ENCODE data around the gene IREB2.

GRCh38 chr15:78537266-78537905 lies 99.4 kb downstream of the IREB2 start:
- TF ChIP-seq, protein P1, sequence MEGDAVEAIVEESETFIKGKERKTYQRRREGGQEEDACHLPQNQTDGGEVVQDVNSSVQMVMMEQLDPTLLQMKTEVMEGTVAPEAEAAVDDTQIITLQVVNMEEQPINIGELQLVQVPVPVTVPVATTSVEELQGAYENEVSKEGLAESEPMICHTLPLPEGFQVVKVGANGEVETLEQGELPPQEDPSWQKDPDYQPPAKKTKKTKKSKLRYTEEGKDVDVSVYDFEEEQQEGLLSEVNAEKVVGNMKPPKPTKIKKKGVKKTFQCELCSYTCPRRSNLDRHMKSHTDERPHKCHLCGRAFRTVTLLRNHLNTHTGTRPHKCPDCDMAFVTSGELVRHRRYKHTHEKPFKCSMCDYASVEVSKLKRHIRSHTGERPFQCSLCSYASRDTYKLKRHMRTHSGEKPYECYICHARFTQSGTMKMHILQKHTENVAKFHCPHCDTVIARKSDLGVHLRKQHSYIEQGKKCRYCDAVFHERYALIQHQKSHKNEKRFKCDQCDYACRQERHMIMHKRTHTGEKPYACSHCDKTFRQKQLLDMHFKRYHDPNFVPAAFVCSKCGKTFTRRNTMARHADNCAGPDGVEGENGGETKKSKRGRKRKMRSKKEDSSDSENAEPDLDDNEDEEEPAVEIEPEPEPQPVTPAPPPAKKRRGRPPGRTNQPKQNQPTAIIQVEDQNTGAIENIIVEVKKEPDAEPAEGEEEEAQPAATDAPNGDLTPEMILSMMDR (conservative IDR thresholded peaks at IDR 0.05; ENCODE audit: low read depth in 2 of 2): no peak
- TF ChIP-seq EZH2 (IDR thresholded peaks at IDR 0.05; ENCODE audit: low read depth, unreplicated experiment) (no peak), EZH2phosphoT487 (IDR thresholded peaks at IDR 0.05; ENCODE audit: unreplicated experiment) (no peak), STAT1 (IDR thresholded peaks at IDR 0.05; ENCODE audit: unreplicated experiment) (no peak), POLR2AphosphoS5 (IDR thresholded peaks at IDR 0.05; ENCODE audit: low read depth) (no peak)
- TF ChIP-seq, protein P2, sequence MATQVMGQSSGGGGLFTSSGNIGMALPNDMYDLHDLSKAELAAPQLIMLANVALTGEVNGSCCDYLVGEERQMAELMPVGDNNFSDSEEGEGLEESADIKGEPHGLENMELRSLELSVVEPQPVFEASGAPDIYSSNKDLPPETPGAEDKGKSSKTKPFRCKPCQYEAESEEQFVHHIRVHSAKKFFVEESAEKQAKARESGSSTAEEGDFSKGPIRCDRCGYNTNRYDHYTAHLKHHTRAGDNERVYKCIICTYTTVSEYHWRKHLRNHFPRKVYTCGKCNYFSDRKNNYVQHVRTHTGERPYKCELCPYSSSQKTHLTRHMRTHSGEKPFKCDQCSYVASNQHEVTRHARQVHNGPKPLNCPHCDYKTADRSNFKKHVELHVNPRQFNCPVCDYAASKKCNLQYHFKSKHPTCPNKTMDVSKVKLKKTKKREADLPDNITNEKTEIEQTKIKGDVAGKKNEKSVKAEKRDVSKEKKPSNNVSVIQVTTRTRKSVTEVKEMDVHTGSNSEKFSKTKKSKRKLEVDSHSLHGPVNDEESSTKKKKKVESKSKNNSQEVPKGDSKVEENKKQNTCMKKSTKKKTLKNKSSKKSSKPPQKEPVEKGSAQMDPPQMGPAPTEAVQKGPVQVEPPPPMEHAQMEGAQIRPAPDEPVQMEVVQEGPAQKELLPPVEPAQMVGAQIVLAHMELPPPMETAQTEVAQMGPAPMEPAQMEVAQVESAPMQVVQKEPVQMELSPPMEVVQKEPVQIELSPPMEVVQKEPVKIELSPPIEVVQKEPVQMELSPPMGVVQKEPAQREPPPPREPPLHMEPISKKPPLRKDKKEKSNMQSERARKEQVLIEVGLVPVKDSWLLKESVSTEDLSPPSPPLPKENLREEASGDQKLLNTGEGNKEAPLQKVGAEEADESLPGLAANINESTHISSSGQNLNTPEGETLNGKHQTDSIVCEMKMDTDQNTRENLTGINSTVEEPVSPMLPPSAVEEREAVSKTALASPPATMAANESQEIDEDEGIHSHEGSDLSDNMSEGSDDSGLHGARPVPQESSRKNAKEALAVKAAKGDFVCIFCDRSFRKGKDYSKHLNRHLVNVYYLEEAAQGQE (IDR thresholded peaks at IDR 0.05; ENCODE audit: unreplicated experiment): no peak

All from GM23338 (cell line).